ENCODE results near the gene KLF13.

Gene KLF13

DNA sequence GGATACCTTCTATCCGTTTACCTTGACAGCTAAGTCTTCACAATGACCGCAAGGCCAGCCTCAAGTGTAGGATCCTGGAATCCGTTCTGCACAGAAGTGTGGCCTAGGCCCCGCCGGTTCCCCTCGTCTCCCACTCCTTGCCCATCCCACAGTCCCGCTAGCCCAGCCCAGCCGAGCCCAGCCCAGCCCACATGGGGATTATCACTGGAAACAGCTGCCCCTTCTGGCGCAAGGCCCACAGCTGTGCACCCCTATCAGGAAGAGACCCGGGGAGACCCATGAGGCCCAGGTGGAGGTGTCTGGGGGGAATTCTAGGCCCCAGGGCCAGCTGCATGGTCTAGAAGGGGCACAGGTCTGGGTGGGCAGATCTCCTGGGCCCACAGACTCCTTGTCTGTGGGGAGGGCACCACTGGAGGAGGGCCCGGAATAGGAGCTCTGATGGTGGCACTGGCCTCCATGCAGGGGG lies 27.9 kb upstream of the KLF13 start:
- DNase-seq (ENCODE audit: low read depth in 2 of 2, low spot score in 1 of 2) = no peak

- DNase-seq (ENCODE audit: low read depth in 2 of 2, low spot score in 1 of 2) = no peak
These were observed 26.4 kb upstream of the KLF13 start for GRCh38 chr15:31300208-31300661.

GRCh38 chr15:31300981-31301672 lies 25.5 kb upstream of the KLF13 start:
- DNase-seq (ENCODE audit: low read depth in 2 of 2, low spot score in 1 of 2) = no peak

GRCh38 chr15:31301673-31301990 lies 25.0 kb upstream of the KLF13 start:
- no peak for DNase-seq (ENCODE audit: low read depth in 2 of 2, low spot score in 1 of 2)

- DNase-seq (ENCODE audit: low read depth in 2 of 2, low spot score in 1 of 2) = no peak
These were observed 24.5 kb upstream of the KLF13 start for GRCh38 chr15:31302029-31302657.

- no peak for DNase-seq (ENCODE audit: low read depth in 2 of 2, low spot score in 1 of 2)
These were observed 23.6 kb upstream of the KLF13 start for GRCh38 chr15:31302778-31303725.

DNA sequence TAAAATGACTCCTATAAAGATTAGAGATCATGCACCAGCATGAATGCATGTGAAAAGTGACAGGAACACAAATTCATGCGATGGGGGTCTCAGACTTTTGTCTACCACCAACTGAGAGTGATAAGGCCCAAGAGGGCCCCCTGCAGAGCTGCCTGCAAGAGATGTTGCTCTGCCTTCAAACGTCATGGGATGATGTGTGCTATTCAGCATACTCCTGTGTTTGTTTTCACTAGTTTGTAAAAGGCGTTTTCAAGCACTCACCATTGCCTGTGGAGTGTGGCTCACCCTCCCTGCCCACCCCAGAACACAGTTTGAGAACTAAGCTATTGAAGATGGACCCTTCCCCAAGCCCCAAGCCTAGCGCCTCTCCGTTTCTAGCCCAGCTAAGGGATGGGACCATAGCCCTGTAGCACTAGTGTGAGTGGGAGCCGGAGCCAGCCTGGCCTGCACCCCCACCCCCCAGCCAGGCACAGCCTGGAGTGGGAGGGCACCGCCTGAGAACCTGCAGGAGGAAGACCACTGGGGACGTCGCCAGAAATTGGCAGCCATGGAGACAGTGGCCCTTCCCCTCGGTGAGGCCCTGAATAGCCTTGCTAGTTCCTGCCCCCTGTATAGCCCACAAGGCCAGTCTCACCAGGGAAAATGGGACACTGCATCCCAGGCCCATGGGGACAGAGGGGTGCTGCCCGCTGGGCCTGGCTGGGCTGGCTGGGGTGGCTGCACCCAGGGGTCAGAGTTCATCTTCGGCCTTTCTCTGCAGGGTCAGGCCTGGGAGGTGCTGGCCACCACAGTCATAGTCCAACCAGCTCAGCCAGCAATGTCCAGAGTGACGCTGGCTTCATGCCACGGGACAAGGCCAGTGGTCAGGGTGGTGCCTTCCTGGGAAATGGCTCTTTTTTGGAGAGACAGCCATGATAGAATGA lies 22.6 kb upstream of the KLF13 start:
- DNase-seq (ENCODE audit: low read depth in 2 of 2, low spot score in 1 of 2) = no peak

GRCh38 chr15:31304751-31305365 lies 21.8 kb upstream of the KLF13 start:
- DNase-seq (ENCODE audit: low read depth in 2 of 2, low spot score in 1 of 2) = no peak

DNA sequence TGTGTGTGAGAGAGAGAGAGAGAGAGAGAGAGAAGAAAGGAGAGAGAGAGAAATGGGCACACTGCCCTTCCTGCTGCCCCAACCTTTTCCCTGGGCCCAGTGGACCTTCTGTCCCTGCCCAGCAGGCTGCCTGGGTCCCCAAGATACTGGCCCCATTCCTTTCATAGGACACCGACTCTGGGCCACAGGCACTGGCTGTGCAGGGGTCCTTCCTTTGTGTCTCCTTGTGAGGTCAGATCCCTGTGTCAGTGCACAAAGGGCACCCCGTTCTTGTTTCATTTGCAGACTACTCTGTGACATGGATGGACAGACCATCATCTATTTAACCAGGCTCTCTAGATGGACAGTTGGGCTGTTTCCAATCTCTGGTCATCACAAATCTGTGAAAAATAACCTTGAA lies 21.3 kb upstream of the KLF13 start:
- DNase-seq (ENCODE audit: low read depth in 2 of 2, low spot score in 1 of 2) = no peak

DNA sequence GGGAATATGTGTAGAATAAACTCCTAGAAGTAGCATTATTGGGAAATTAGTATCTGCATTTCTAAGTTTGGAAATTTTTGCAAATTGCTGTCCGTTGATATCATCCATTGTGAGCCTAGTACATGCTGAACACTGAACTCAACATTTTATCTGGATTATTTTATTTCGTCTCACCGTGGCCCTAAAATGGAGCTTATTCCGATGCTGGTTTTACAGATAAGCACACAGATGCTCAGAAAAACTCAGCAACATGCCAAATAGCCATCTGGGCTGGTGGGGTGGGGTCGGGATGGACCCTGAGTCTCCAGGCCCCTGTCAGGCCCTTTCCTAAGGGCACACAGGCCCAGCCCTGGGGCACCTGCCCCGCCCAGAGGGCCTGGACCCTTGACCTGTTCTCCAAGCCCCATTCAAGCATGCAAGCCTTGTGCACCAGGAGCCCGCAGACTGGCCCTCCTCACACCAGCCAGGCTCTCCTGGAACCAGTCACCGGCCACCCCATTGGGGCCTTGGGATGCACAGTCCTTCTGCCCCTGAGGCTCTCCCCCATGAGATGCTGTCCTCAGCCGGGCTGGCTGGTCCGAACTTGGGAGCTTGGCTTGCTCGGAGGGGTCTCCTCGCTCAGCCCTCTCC lies 20.7 kb upstream of the KLF13 start:
- no peak for DNase-seq (ENCODE audit: low read depth in 2 of 2, low spot score in 1 of 2)

- DNase-seq (ENCODE audit: low read depth in 2 of 2, low spot score in 1 of 2) = no peak
These were observed 20.0 kb upstream of the KLF13 start for GRCh38 chr15:31306426-31307269.

GRCh38 chr15:31307270-31308184 lies 19.1 kb upstream of the KLF13 start:
- DNase-seq (ENCODE audit: low read depth in 2 of 2, low spot score in 1 of 2) = no peak

DNA sequence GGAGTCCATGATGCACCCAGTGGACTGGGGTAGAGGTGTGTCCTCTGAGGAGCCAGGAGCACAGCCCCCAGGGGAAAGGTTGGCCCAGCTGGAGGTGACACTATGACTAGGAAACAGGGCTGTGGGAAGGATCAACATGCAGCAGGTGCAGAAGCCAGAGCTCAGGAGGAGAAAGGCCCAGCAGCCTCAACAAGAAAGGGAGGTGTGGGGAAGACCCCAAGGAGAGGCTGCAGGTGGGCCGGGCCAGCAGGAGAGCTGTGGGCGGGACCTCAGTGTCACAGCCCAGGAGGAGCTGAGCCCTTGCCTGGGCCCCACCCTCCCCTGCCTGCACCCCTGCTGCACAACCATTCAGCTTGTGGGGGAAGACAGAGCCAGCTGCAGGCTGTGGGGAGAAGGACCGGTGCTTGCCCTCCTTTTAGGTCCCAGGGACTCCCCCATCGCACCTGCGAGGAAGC lies 18.4 kb upstream of the KLF13 start:
- DNase-seq (ENCODE audit: low read depth in 2 of 2, low spot score in 1 of 2) = no peak

GRCh38 chr15:31309893-31310606 lies 16.6 kb upstream of the KLF13 start:
- DNase-seq (ENCODE audit: low read depth in 2 of 2, low spot score in 1 of 2) = no peak

GRCh38 chr15:31311735-31312619 lies 14.7 kb upstream of the KLF13 start:
- no peak for DNase-seq (ENCODE audit: low read depth in 2 of 2, low spot score in 1 of 2)

DNA sequence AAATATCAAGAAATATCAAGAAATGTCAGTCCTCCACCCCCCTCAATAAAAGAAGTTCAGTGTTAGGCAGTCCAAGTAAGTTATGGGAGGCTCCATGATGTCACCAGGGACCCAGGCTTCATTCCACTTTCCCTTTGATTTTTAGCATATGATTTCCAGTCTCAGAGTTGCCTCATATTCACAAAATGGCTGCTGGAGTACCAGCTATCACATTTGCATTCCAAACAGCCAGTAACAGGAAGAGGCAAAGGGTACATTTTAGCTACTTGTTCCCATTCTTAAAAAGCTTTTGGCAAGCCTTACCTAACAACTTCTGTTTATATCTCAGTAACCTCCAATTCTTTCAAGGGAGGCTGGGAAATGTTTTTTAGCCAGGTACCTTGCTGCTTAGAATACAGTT lies 13.4 kb upstream of the KLF13 start:
- no peak for DNase-seq (ENCODE audit: low read depth in 2 of 2, low spot score in 1 of 2)

All from stimulated activated CD8-positive, alpha-beta memory T cell treated with anti-CD3 and anti-CD28 coated beads, Interleukin-4, amount 100 ng/mL, for 1 hour (primary cell).